Measurements from ENCODE around the gene NPEPPS.
"Not testable (repeated sequence)": the region's sequence is repeated elsewhere in the genome, so short reads cannot be mapped to it uniquely, and the experiment has no call there.

NPEPPS gene

GRCh38 chr17:47562406-47562705, 31.4 kb downstream of the NPEPPS start:
- not testable (repeated sequence) for H3K9me3 ChIP-seq (ENCODE audit: control insufficient read depth, insufficient read depth, low read length); H3K4me3 ChIP-seq (ENCODE audit: low read length); H3K27ac ChIP-seq (ENCODE audit: low read length); H3K4me1 ChIP-seq (ENCODE audit: control insufficient read depth, insufficient read depth, low read length); DNase-seq (ENCODE audit: low read depth, low spot score); H3K36me3 ChIP-seq (ENCODE audit: control insufficient read depth, insufficient read depth, low read length); H3K27me3 ChIP-seq (ENCODE audit: control insufficient read depth, insufficient read depth, low read length)

GRCh38 chr17:47567261-47567660, 36.4 kb downstream of the NPEPPS start:
- not testable (repeated sequence) for H3K4me3 ChIP-seq (ENCODE audit: low read length); DNase-seq (ENCODE audit: low read depth, low spot score); H3K27ac ChIP-seq (ENCODE audit: low read length); H3K9me3 ChIP-seq (ENCODE audit: control insufficient read depth, insufficient read depth, low read length); H3K27me3 ChIP-seq (ENCODE audit: control insufficient read depth, insufficient read depth, low read length); H3K4me1 ChIP-seq (ENCODE audit: control insufficient read depth, insufficient read depth, low read length); H3K36me3 ChIP-seq (ENCODE audit: control insufficient read depth, insufficient read depth, low read length)
- WGBS (ENCODE audit: insufficient coverage, insufficient read length) = no CpG with 5 or more reads among the region's 3 CpGs

GRCh38 chr17:47572561-47572960, 41.7 kb downstream of the NPEPPS start:
- WGBS (ENCODE audit: insufficient coverage, insufficient read length) = no CpG with 5 or more reads among the region's 3 CpGs
- H3K4me1 ChIP-seq (ENCODE audit: control insufficient read depth, insufficient read depth, low read length); H3K9me3 ChIP-seq (ENCODE audit: control insufficient read depth, insufficient read depth, low read length); H3K27me3 ChIP-seq (ENCODE audit: control insufficient read depth, insufficient read depth, low read length); DNase-seq (ENCODE audit: low read depth, low spot score); H3K36me3 ChIP-seq (ENCODE audit: control insufficient read depth, insufficient read depth, low read length); H3K4me3 ChIP-seq (ENCODE audit: low read length); H3K27ac ChIP-seq (ENCODE audit: low read length): not testable (repeated sequence)

- no CpG with 5 or more reads among the region's 1 CpG for WGBS (ENCODE audit: insufficient coverage, insufficient read length)
Measured at GRCh38 chr17:47582416-47582815, 51.5 kb downstream of the NPEPPS start.

GRCh38 chr17:47586378-47587055, 55.6 kb downstream of the NPEPPS start:
- not testable (repeated sequence) for H3K27ac ChIP-seq (ENCODE audit: low read length); H3K4me3 ChIP-seq (ENCODE audit: low read length); H3K9me3 ChIP-seq (ENCODE audit: control insufficient read depth, insufficient read depth, low read length); H3K27me3 ChIP-seq (ENCODE audit: control insufficient read depth, insufficient read depth, low read length); H3K4me1 ChIP-seq (ENCODE audit: control insufficient read depth, insufficient read depth, low read length); H3K36me3 ChIP-seq (ENCODE audit: control insufficient read depth, insufficient read depth, low read length); DNase-seq (ENCODE audit: low read depth, low spot score)
- WGBS (ENCODE audit: insufficient coverage, insufficient read length) = no CpG with 5 or more reads among the region's 5 CpGs

More at GRCh38 chr17:47582416-47582815, 51.5 kb downstream of the NPEPPS start:
- DNase-seq (ENCODE audit: low read depth, low spot score); H3K36me3 ChIP-seq (ENCODE audit: control insufficient read depth, insufficient read depth, low read length); H3K4me3 ChIP-seq (ENCODE audit: low read length); H3K27me3 ChIP-seq (ENCODE audit: control insufficient read depth, insufficient read depth, low read length); H3K27ac ChIP-seq (ENCODE audit: low read length); H3K4me1 ChIP-seq (ENCODE audit: control insufficient read depth, insufficient read depth, low read length); H3K9me3 ChIP-seq (ENCODE audit: control insufficient read depth, insufficient read depth, low read length): not testable (repeated sequence)

GRCh38 chr17:47593522-47593921, 62.6 kb downstream of the NPEPPS start:
- DNase-seq (ENCODE audit: low read depth, low spot score); H3K4me3 ChIP-seq (ENCODE audit: low read length); H3K27me3 ChIP-seq (ENCODE audit: control insufficient read depth, insufficient read depth, low read length); H3K4me1 ChIP-seq (ENCODE audit: control insufficient read depth, insufficient read depth, low read length); H3K36me3 ChIP-seq (ENCODE audit: control insufficient read depth, insufficient read depth, low read length); H3K9me3 ChIP-seq (ENCODE audit: control insufficient read depth, insufficient read depth, low read length); H3K27ac ChIP-seq (ENCODE audit: low read length): not testable (repeated sequence)

- WGBS (ENCODE audit: insufficient coverage, insufficient read length) = no CpG with 5 or more reads among the region's 4 CpGs
- Histone ChIP-seq H3K9me3 (ENCODE audit: control insufficient read depth, insufficient read depth, low read length) (no peaks in the 10 kb centered on the region), H3K4me3 (ENCODE audit: low read length) (no peak overlapping the region), H3K4me1 (ENCODE audit: control insufficient read depth, insufficient read depth, low read length) (no peaks in the 10 kb centered on the region), H3K27me3 (ENCODE audit: control insufficient read depth, insufficient read depth, low read length) (no peaks in the 10 kb centered on the region), H3K36me3 (ENCODE audit: control insufficient read depth, insufficient read depth, low read length) (peaks cover 8% of the 10 kb centered on the region; the same call in 1 of the 2 replicates), H3K27ac (ENCODE audit: low read length) (no peak overlapping the region)
- no peak for DNase-seq (ENCODE audit: low read depth, low spot score)
Measured at GRCh38 chr17:47603830-47604597, 73.1 kb downstream of the NPEPPS start.

GRCh38 chr17:47604598-47604927, 73.7 kb downstream of the NPEPPS start:
- Histone ChIP-seq H3K27ac (ENCODE audit: low read length) (no peak overlapping the region), H3K4me1 (ENCODE audit: control insufficient read depth, insufficient read depth, low read length) (no peaks in the 10 kb centered on the region), H3K9me3 (ENCODE audit: control insufficient read depth, insufficient read depth, low read length) (no peaks in the 10 kb centered on the region), H3K27me3 (ENCODE audit: control insufficient read depth, insufficient read depth, low read length) (no peaks in the 10 kb centered on the region), H3K4me3 (ENCODE audit: low read length) (no peak overlapping the region), H3K36me3 (ENCODE audit: control insufficient read depth, insufficient read depth, low read length) (peaks cover 8% of the 10 kb centered on the region; the same call in 1 of the 2 replicates)
- no CpG with 5 or more reads among the region's 1 CpG for WGBS (ENCODE audit: insufficient coverage, insufficient read length)
- no peak for DNase-seq (ENCODE audit: low read depth, low spot score)

GRCh38 chr17:47605011-47605410, 74.1 kb downstream of the NPEPPS start:
- no peak for DNase-seq (ENCODE audit: low read depth, low spot score)
- WGBS (ENCODE audit: insufficient coverage, insufficient read length) = no CpG with 5 or more reads among the region's 1 CpG
- H3K27me3 ChIP-seq (ENCODE audit: control insufficient read depth, insufficient read depth, low read length) = no peaks in the 10 kb centered on the region
- no peak overlapping the region for H3K27ac ChIP-seq (ENCODE audit: low read length)
- no peak overlapping the region for H3K4me3 ChIP-seq (ENCODE audit: low read length)
- H3K4me1 ChIP-seq (ENCODE audit: control insufficient read depth, insufficient read depth, low read length) = no peaks in the 10 kb centered on the region
- peaks cover 8% of the 10 kb centered on the region; the same call in 1 of the 2 replicates for H3K36me3 ChIP-seq (ENCODE audit: control insufficient read depth, insufficient read depth, low read length)
- no peaks in the 10 kb centered on the region for H3K9me3 ChIP-seq (ENCODE audit: control insufficient read depth, insufficient read depth, low read length)

GRCh38 chr17:47607481-47607880, 76.6 kb downstream of the NPEPPS start:
- H3K9me3 ChIP-seq (ENCODE audit: control insufficient read depth, insufficient read depth, low read length) = no peaks in the 10 kb centered on the region
- no peaks in the 10 kb centered on the region for H3K27me3 ChIP-seq (ENCODE audit: control insufficient read depth, insufficient read depth, low read length)
- no peak overlapping the region for H3K27ac ChIP-seq (ENCODE audit: low read length)
- no peak for DNase-seq (ENCODE audit: low read depth, low spot score)
- H3K4me3 ChIP-seq (ENCODE audit: low read length) = no peak overlapping the region
- H3K4me1 ChIP-seq (ENCODE audit: control insufficient read depth, insufficient read depth, low read length) = no peaks in the 10 kb centered on the region
- peaks cover 6% of the 10 kb centered on the region; the same call in 1 of the 2 replicates for H3K36me3 ChIP-seq (ENCODE audit: control insufficient read depth, insufficient read depth, low read length)
- WGBS (ENCODE audit: insufficient coverage, insufficient read length) = no CpG with 5 or more reads among the region's 3 CpGs
